Caco-2 (cell line): ENCODE measurements around the gene DERL3. TPM values are rescaled to one million over a fixed set of nuclear protein-coding genes. Genes with fewer than 3 reads are reported as not detected.

Source experiments
- BruUV-seq: library from RNA; stranded (reverse); fragments of 400-500 nt; replicated peaks from 2 replicates; lab custom pipeline; 2021; lab: Mats Ljungman, UMichigan
- CTCF ChIA-PET: fragments of 300-600 bp; sonication (Branson Sonifier 250); formaldehyde crosslinking; loops from one replicate; lab custom pipeline; 2022; ENCODE audit warnings: antibody characterized with exemption; lab: Charles Lee
- POLR2A ChIA-PET: fragments of 300-600 bp; sonication (Branson Sonifier 250); formaldehyde crosslinking; loops from one replicate; lab custom pipeline; 2022; ENCODE audit warnings: antibody characterized with exemption; lab: Charles Lee
- DNase-seq, 2 experiments: peaks; one replicate each; pipeline versions ENCODE4 v3.0.0 to v3.0.0-alpha.2; 2020 to 2022
- H3K27me3 ChIP-seq: replicated peaks from 2 replicates; pipeline ENCODE4 v1.6.0; 2011; ENCODE audit warnings: low read length; ENCODE audit not compliant: control insufficient read depth, insufficient read depth
- H3K36me3 ChIP-seq: 2 replicates; pipeline ENCODE4 v1.5.1; 2011; ENCODE audit warnings: low read length; ENCODE audit not compliant: control insufficient read depth, insufficient read depth
- H3K4me1 ChIP-seq: fragments of 250-450 bp; sonication (Bioruptor Pico); 2 replicates; pipeline ENCODE4 v1.5.1; 2020; ENCODE audit warnings: mild to moderate bottlenecking
- H3K4me3 ChIP-seq: 2 replicates; pipeline ENCODE4 v1.5.1; 2011; ENCODE audit warnings: low read depth, mild to moderate bottlenecking, control low read depth, low read length
- H3K9me3 ChIP-seq: fragments of 250-450 bp; sonication (Bioruptor Pico); 2 replicates; pipeline ENCODE4 v1.5.1; 2020; ENCODE audit warnings: mild to moderate bottlenecking, moderate library complexity
- H3K27ac Mint-ChIP-seq: one replicate; pipeline ENCODE4 v1.8.0; 2022; ENCODE audit warnings: mixed read lengths; ENCODE audit not compliant: unreplicated experiment
- H3K27me3 Mint-ChIP-seq: one replicate; pipeline ENCODE4 v1.8.0; 2022; ENCODE audit warnings: mixed read lengths; ENCODE audit not compliant: insufficient read depth, unreplicated experiment
- H3K36me3 Mint-ChIP-seq: one replicate; pipeline ENCODE4 v1.8.0; 2022; ENCODE audit warnings: mild to moderate bottlenecking, mixed read lengths; ENCODE audit not compliant: insufficient read depth, unreplicated experiment
- H3K4me1 Mint-ChIP-seq: one replicate; pipeline ENCODE4 v1.8.0; 2022; ENCODE audit warnings: low read depth, mixed read lengths; ENCODE audit not compliant: unreplicated experiment
- H3K4me3 Mint-ChIP-seq: one replicate; pipeline ENCODE4 v1.8.0; 2022; ENCODE audit warnings: mild to moderate bottlenecking, moderate library complexity, mixed read lengths; ENCODE audit not compliant: unreplicated experiment
- H3K9me3 Mint-ChIP-seq: one replicate; pipeline ENCODE4 v1.8.0; 2022; ENCODE audit warnings: mixed read lengths; ENCODE audit not compliant: unreplicated experiment
- CTCF ChIP-seq, 2 experiments: fragments of 200-600 bp in 1 of 2; IDR thresholded peaks; 1 replicate in 1 of 2; 2 replicates in 1 of 2; pipeline versions ENCODE4 v1.5.1 to v1.8.0; 2011 to 2022; ENCODE audit warnings: antibody characterized with exemption in 1 of 2, control low read depth in 1 of 2, inconsistent platforms in 1 of 2, low read depth in 1 of 2, low read length in 1 of 2, mild to moderate bottlenecking in 1 of 2, moderate library complexity in 1 of 2; ENCODE audit not compliant: insufficient read depth in 1 of 2, severe bottlenecking in 1 of 2, unreplicated experiment in 1 of 2
- intact Hi-C: fragments of 100-400 bp; cut with micrococcal nuclease; formaldehyde crosslinking; loops from one replicate; pipeline ENCODE4 v1.10.0; 2022; ENCODE audit not compliant: unreplicated experiment
- total RNA-seq: library from RNA; stranded (reverse); gene quantifications from 2 replicates; pipeline ENCODE4 v1.2.3, GENCODE V29; 2022

Gene DERL3
- total RNA-seq, 1 experiment from 2014 or later = 4.4 TPM

GRCh38 chr22:23835484-23836144, 3.2 kb downstream of the DERL3 start:
- H3K27ac Mint-ChIP-seq = no peak overlapping the region
- H3K4me1 Mint-ChIP-seq = peaks cover 7% of the 10 kb centered on the region
- no peak overlapping the region for H3K4me3 Mint-ChIP-seq
- H3K9me3 ChIP-seq = no peaks in the 10 kb centered on the region
- no peaks in the 10 kb centered on the region for H3K27me3 ChIP-seq
- no peaks in the 10 kb centered on the region for H3K9me3 Mint-ChIP-seq
- peak in 1 of 2 experiments; percentile 14 for DNase-seq
- H3K36me3 Mint-ChIP-seq = peaks cover 62% of the 10 kb centered on the region
- H3K36me3 ChIP-seq = peaks cover 3% of the 10 kb centered on the region
- no TSS peak for BruUV-seq
- TF ChIP-seq CTCF (IDR thresholded peaks at IDR 0.05; ENCODE audit: insufficient read depth in 1 of 2, low read depth in 1 of 2, low read length in 1 of 2, severe bottlenecking in 1 of 2, unreplicated experiment in 1 of 2) = no peak
- no peak overlapping the region for H3K4me3 ChIP-seq
- no peaks in the 10 kb centered on the region for H3K4me1 ChIP-seq
- H3K27me3 Mint-ChIP-seq = no peaks in the 10 kb centered on the region
- CTCF ChIA-PET = no interaction called here
- intact Hi-C loops = no loop called here
- POLR2A ChIA-PET = interaction anchor here (1.0 kb wide), 1 partner anchor 63 kb away, joined by 3 read pairs; the partner anchor contains the start of gene MMP11

GRCh38 chr22:23834793-23835483, 3.9 kb downstream of the DERL3 start:
- Histone ChIP-seq H3K9me3 (no peaks in the 10 kb centered on the region), H3K4me1 (no peaks in the 10 kb centered on the region), H3K4me3 (no peak overlapping the region), H3K27me3 (no peaks in the 10 kb centered on the region), H3K36me3 (peaks cover 3% of the 10 kb centered on the region)
- Mint-ChIP-seq H3K36me3 (peaks cover 68% of the 10 kb centered on the region), H3K27ac (no peak overlapping the region), H3K4me3 (no peak overlapping the region), H3K4me1 (peaks cover 7% of the 10 kb centered on the region), H3K9me3 (no peaks in the 10 kb centered on the region), H3K27me3 (no peaks in the 10 kb centered on the region)
- no TSS peak for BruUV-seq
- intact Hi-C loops = no loop called here
- peak in 1 of 2 experiments; percentile 27 for DNase-seq
- CTCF ChIA-PET = no interaction called here
- POLR2A ChIA-PET = interaction anchor here (0.5 to 1.0 kb wide), 2 partner anchors 23 to 62 kb away, joined by 3 to 6 read pairs; partner anchors contain the start of genes MMP11 and SLC2A11
- TF ChIP-seq CTCF (IDR thresholded peaks at IDR 0.05; ENCODE audit: insufficient read depth in 1 of 2, low read depth in 1 of 2, low read length in 1 of 2, severe bottlenecking in 1 of 2, unreplicated experiment in 1 of 2) = no peak

GRCh38 chr22:23834406-23834792, 4.4 kb downstream of the DERL3 start:
- Histone ChIP-seq H3K36me3 (peaks cover 3% of the 10 kb centered on the region), H3K4me1 (no peaks in the 10 kb centered on the region), H3K27me3 (no peaks in the 10 kb centered on the region), H3K4me3 (no peak overlapping the region), H3K9me3 (no peaks in the 10 kb centered on the region)
- Mint-ChIP-seq H3K27ac (no peak overlapping the region), H3K36me3 (peaks cover 68% of the 10 kb centered on the region), H3K27me3 (no peaks in the 10 kb centered on the region), H3K4me1 (peaks cover 7% of the 10 kb centered on the region), H3K4me3 (no peak overlapping the region), H3K9me3 (no peaks in the 10 kb centered on the region)
- no peak for TF ChIP-seq CTCF (IDR thresholded peaks at IDR 0.05; ENCODE audit: insufficient read depth in 1 of 2, low read depth in 1 of 2, low read length in 1 of 2, severe bottlenecking in 1 of 2, unreplicated experiment in 1 of 2)
- ChIA-PET POLR2A (interaction anchor here (1.0 kb wide), 1 partner anchor 61 kb away, joined by 3 read pairs; the partner anchor contains the start of gene MMP11), CTCF (no interaction called here)
- intact Hi-C loops = no loop called here
- no peak for DNase-seq
- BruUV-seq = no TSS peak
